Testis (tissue), 2 donors: ENCODE results near the gene PTPRT.

Experiments used
- POLR2A ChIP-seq: fragments of 450-650 bp; IDR thresholded peaks from one replicate; pipeline ENCODE4 v1.6.1; 2017; ENCODE audit warnings: antibody characterized with exemption, mild to moderate bottlenecking, moderate library complexity
- TF ChIP-seq, protein P1 (sequence below), 3 experiments: fragments of 450-650 bp in 2 of 3; fragments of 200-600 bp in 1 of 3; sonication (generic) in 1 of 3; IDR thresholded peaks; one replicate each; pipeline ENCODE4 v1.5.1; 2016 to 2019; ENCODE audit warnings: antibody characterized with exemption in 3 of 3, mild to moderate bottlenecking in 2 of 3, moderate library complexity in 1 of 3

DNA sequence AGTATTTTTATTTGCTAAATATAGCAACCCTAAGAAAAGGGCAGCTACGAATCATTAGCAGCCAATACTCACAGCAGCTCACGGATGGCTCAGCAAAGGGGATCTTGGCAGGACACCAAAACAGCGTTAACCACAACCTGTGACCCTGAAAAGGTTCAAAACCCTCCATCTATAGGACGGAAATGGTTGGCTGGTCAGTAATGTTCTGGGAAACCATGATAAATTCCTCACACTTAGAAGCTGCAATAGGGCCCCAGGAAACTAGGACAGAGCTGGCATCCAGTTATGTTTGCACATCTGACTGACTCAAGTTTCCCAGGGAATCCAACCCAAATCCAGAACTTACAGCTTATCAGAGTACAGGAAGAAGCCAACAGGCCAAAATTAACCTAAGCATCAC, 30.9 kb upstream of the PTPRT start:
- TF ChIP-seq, protein P1, sequence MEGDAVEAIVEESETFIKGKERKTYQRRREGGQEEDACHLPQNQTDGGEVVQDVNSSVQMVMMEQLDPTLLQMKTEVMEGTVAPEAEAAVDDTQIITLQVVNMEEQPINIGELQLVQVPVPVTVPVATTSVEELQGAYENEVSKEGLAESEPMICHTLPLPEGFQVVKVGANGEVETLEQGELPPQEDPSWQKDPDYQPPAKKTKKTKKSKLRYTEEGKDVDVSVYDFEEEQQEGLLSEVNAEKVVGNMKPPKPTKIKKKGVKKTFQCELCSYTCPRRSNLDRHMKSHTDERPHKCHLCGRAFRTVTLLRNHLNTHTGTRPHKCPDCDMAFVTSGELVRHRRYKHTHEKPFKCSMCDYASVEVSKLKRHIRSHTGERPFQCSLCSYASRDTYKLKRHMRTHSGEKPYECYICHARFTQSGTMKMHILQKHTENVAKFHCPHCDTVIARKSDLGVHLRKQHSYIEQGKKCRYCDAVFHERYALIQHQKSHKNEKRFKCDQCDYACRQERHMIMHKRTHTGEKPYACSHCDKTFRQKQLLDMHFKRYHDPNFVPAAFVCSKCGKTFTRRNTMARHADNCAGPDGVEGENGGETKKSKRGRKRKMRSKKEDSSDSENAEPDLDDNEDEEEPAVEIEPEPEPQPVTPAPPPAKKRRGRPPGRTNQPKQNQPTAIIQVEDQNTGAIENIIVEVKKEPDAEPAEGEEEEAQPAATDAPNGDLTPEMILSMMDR (IDR thresholded peaks at IDR 0.05) = no peak
- no peak for TF ChIP-seq POLR2A
